ENCODE results near the gene TAOK3.
"Not testable (repeated sequence)": the region's sequence is repeated elsewhere in the genome, so short reads cannot be mapped to it uniquely, and the experiment has no call there.

The TAOK3 gene

GRCh38 chr12:118372541-118373495 lies at the start of gene TAOK3:
TAOK3 (minus strand) TSS chr12:118372907; CDS start chr12:118255567, 117,340 bp downstream.
- DNase-seq (ENCODE audit: low read depth, low spot score), result peak; percentile 93

- DNase-seq (ENCODE audit: low read depth, low spot score), result no peak
Measured at GRCh38 chr12:118420673-118421072, 48.0 kb upstream of the TAOK3 start.

DNA sequence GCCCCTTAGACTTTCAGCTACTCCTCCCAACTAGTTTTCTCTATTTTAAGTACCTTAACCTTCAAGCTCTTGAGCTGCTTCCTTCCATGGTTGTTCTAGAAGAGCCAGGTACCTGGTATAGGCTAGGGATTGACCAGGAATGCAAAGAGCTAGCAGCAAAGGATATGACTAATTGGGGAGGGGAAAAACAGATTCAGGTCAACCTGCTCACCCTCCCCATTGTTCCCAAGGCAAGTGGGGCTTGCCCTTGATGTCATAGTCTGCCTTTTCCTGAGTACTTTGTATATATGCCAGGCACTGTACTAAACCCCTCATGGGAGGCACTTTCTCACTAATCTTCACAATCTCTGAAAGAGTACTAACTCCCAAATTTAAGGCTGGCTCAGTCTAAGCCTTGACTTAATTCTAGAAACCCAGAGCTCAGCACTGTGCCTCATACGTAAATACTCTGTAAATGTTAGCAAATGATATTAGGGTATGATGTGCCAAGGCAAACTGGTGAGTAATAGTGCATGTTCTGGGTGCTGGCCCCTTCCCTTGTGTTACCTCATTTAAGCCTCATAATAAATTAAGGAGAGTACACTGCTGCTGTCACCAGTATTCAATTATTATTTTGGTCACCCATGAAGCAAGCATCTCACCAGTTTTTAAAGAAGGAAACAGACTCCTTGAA lies 45.8 kb upstream of the TAOK3 start:
- no peak for DNase-seq (ENCODE audit: low read depth, low spot score)

GRCh38 chr12:118417942-118418341 lies 45.2 kb upstream of the TAOK3 start:
- DNase-seq (ENCODE audit: low read depth, low spot score), result no peak

GRCh38 chr12:118409834-118410233 lies 37.1 kb upstream of the TAOK3 start:
- DNase-seq (ENCODE audit: low read depth, low spot score), result no peak

GRCh38 chr12:118408241-118408640 lies 35.5 kb upstream of the TAOK3 start:
- not testable (repeated sequence) for DNase-seq (ENCODE audit: low read depth, low spot score)

DNA sequence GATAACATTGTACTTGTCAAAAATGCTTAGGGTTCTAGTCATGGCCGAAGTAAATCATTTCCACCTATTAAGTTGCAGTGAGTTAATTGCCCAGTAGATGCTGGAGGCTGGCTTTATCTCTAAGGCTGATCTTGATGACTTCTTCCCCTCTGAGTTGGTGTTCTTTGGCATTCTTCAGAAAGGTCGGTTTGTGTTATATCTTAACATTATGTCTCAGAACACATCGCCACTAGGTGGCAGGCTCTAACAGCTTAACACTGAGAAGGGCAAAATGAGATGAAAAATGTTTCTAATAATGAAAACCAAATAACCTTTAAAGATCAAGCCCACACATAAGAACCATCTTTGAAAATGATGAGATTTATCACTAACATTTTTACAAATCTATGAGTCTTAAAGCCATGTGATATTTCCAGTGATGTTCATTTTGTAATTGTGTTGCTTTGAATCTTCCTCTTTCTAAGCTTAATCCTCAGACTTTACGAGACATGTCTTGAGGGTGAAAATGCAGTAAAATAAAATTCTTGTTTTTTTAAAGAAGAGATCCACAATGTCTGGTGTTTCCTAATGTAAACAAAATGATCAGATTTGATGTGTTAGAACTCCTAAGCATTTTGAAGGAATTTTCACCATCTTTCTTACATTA lies 32.3 kb upstream of the TAOK3 start:
- peak; percentile 37 for DNase-seq (ENCODE audit: low read depth, low spot score)

DNA sequence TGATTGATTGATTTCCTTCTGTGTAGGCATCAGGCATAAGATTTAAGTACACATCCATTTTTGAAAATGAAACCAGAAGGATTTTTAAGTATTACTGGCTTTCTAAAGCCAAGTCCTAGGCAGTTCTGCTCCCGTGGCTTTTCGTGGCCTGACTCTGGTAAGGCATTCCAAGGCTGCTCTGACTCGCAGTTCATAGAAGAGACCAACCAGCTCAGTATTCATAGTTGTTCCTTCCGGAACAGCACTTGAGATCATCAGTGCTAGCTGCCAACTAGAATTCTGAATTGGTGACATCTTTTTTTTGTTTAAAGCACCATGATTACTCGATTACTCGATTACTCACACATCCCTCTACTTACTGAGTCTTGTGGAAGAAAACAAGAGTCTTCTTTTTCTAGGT lies 29.5 kb upstream of the TAOK3 start:
- DNase-seq (ENCODE audit: low read depth, low spot score), result no peak

DNA sequence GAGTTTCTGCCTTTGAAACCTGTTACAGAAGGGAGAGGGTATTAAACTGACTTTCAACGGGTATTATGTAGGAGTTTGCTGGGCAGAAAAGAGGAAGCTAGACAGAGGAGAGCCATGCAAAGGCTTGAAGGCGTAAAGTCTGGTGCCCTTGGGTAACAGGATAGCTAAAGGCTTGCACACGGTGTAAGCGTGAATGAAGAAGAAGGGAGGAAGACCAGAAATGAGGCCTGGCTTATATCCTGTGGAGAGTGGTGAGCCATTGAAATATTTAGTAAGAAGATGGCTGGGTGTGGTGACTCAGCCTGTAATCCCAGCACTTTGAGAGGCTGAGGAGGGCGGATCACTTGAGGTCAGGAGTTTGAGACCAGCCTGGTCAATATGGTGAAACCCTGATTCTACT lies 26.2 kb upstream of the TAOK3 start:
- no peak for DNase-seq (ENCODE audit: low read depth, low spot score)

- no peak for DNase-seq (ENCODE audit: low read depth, low spot score)
Measured at GRCh38 chr12:118398524-118398923, 25.8 kb upstream of the TAOK3 start.

DNA sequence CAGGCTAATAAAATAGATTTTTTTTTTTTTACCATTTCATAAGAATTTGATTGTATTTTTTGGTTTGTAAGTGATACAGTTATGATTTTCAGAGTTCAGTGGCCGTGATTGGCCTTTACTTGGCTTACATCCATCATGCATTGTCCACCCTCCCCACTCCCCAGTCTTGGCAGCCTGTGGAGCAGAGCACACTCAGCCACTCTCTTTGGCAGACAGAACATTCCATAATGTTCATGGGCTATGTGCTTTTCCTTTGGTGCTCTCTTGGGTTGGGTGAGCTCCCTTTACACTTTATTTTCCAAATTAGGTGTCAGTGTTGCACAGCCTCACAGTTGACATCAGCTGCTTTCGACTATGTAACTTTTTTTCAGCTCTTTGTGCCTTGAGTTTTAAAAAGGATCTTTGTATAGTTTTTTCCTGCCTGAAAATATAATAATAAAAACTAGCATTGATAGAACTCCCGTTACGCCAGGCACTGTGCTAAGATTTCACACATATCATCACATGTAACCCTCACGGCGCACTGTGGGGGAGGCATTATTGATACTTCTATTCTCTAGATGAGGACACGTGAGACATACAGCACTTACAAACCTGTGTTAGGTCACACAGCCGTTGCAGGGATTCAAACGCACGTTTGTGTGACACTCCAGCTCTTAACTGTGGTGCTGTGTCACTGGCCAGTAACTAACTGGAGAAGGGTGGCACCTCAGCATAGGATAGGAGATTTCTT lies 25.2 kb upstream of the TAOK3 start:
- DNase-seq (ENCODE audit: low read depth, low spot score), result no peak

DNA sequence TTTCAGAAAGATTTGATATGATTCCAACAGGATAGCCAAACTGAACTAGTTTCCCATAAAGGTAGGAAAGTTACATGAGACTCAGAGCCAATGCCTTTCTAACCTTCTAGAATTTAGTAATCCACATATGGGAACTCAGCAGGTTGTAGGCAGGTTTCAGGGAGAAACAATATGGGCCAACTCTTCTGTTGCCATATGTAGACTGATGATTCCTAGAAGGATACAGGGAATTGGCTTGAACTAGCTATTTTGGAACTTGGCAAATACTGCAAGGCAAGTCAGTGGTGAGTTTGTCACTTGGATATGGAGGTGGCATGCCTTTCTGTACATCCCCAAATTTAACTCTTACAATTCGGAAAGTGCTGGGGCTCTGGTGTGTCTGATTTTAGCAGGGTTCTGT lies 19.1 kb upstream of the TAOK3 start:
- no peak for DNase-seq (ENCODE audit: low read depth, low spot score)

GRCh38 chr12:118391424-118391823 lies 18.7 kb upstream of the TAOK3 start:
- DNase-seq (ENCODE audit: low read depth, low spot score), result no peak

GRCh38 chr12:118377884-118378470 lies 5.3 kb upstream of the TAOK3 start:
- no peak for DNase-seq (ENCODE audit: low read depth, low spot score)

- DNase-seq (ENCODE audit: low read depth, low spot score), result no peak
Measured at GRCh38 chr12:118377021-118377883, 4.5 kb upstream of the TAOK3 start.

GRCh38 chr12:118376089-118377020 lies 3.6 kb upstream of the TAOK3 start, which contains the start of gene SUDS3:
SUDS3 (plus strand) TSS chr12:118376555; CDS start chr12:118376692, 137 bp downstream.
- peak; percentile 77 for DNase-seq (ENCODE audit: low read depth, low spot score)

DNA sequence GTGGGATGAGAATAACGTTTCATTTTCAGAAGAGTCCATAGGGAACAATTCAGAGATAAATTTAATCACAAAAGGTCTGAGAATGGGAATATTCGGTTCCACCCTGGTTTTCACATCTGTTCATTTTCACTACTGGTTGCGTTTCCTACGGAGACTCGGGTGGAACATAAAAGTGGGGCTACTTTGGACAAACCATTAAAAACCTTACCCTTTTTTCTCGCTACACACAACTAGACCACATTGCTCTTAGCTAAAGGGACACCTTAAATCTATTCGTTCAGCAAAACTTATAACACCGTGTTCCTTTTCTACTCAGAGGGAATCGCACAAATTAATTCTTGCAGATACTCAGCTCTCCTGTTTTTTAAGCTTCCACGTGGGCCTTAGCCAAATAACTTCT lies 2.6 kb upstream of the TAOK3 start:
- no peak for DNase-seq (ENCODE audit: low read depth, low spot score)

GRCh38 chr12:118374909-118375308 lies 2.2 kb upstream of the TAOK3 start:
- no peak for DNase-seq (ENCODE audit: low read depth, low spot score)

- no peak for DNase-seq (ENCODE audit: low read depth, low spot score)
Measured at GRCh38 chr12:118374126-118374725, 1.5 kb upstream of the TAOK3 start.
